ENCODE results near the gene EIF3I. TPM values are rescaled to one million over a fixed set of nuclear protein-coding genes. Genes with fewer than 3 reads are reported as not detected.

The EIF3I gene
- total and polyA plus RNA-seq, 2 donors (not counting 1 experiment from before 2014, with no cell fraction given) = 277 to 492 TPM

DNA sequence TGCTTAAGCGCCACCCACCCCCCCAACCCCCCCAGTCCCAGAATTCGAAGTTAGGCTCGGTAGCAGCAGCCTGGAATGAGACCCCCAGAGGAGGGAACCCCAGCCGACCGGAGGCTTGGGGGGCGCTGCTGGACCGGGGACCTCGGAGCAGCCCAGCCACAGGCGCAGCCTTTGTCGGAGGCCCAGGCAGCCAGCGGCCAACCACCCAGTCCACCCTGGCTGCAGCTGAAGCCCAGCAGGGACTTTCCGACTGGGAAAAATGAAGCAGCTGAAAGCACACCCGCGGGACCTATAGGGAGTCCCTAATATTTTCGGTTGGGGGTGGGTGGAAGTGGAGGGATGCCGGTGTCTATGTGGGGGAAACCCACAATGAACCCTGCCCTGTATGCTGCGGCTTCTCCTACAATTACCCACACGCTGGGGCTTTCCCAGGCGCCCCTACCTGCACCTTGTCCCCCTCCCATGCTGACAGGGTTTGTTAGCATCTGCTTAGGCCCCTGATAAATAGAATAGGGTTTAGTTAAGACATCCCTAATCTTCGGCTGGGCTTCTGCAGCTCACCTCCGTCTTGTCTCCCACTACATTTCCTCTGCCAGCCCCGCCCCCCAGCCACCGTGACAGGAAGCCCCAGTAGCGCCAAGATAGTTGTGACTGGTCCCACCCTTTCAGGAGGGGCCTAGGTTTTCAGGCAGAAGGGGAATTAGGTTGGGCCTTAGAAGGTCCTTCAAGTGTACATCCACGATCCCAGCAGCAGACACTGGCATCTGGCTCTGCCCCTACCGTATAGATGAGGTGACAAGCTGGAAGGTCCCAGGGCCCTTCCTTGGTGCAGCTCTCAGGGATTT is 21.0 kb upstream of the EIF3I start:
- Histone ChIP-seq H3K27ac (ENCODE audit: insufficient read depth, low read length) (peak overlapping the region; percentile 99), H2AFZ (ENCODE audit: low read length) (peak overlapping the region; percentile 22), H3K27me3 (ENCODE audit: control insufficient read depth, insufficient read depth, low read length) (no peaks in the 10 kb centered on the region), H3K9ac (ENCODE audit: insufficient read depth, low read length) (peak overlapping the region; percentile 88), H3K4me2 (ENCODE audit: extremely low read depth, insufficient read depth, low read length) (peak overlapping the region; percentile 87), H3K4me1 (ENCODE audit: control insufficient read depth, extremely low read depth, insufficient read depth, low read length) (peaks cover 20% of the 10 kb centered on the region), H3K79me2 (ENCODE audit: control insufficient read depth, insufficient read depth, low read length) (no peaks in the 10 kb centered on the region), H3K36me3 (ENCODE audit: control insufficient read depth, insufficient read depth, low read length) (peaks cover 9% of the 10 kb centered on the region), H3K4me3 (replicated peaks in 1 of 4; ENCODE audit: control extremely low read depth in 1 of 4, insufficient read depth in 1 of 4, low read depth in 3 of 4, low read length in 4 of 4) (peak overlapping the region; percentile 66 to 88 (median 82)), H4K20me1 (ENCODE audit: control insufficient read depth, extremely low read depth, insufficient read depth, low read length) (no peaks in the 10 kb centered on the region), H3K9me3 (ENCODE audit: control insufficient read depth, insufficient read depth, low read depth, low read length) (no peaks in the 10 kb centered on the region)
- peak; percentile 46 to 52 for DNase-seq (ENCODE audit: low read depth in 2 of 2)
- TF ChIP-seq, protein P1, sequence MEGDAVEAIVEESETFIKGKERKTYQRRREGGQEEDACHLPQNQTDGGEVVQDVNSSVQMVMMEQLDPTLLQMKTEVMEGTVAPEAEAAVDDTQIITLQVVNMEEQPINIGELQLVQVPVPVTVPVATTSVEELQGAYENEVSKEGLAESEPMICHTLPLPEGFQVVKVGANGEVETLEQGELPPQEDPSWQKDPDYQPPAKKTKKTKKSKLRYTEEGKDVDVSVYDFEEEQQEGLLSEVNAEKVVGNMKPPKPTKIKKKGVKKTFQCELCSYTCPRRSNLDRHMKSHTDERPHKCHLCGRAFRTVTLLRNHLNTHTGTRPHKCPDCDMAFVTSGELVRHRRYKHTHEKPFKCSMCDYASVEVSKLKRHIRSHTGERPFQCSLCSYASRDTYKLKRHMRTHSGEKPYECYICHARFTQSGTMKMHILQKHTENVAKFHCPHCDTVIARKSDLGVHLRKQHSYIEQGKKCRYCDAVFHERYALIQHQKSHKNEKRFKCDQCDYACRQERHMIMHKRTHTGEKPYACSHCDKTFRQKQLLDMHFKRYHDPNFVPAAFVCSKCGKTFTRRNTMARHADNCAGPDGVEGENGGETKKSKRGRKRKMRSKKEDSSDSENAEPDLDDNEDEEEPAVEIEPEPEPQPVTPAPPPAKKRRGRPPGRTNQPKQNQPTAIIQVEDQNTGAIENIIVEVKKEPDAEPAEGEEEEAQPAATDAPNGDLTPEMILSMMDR (conservative IDR thresholded peaks at IDR 0.05 in 1 of 2, IDR thresholded peaks at IDR 0.05 in 1 of 2; ENCODE audit: low read depth in 1 of 2, low read length in 2 of 2) = no peak
- no peak for TF ChIP-seq EZH2 (IDR thresholded peaks at IDR 0.05; ENCODE audit: low read length, missing control alignments)

DNA sequence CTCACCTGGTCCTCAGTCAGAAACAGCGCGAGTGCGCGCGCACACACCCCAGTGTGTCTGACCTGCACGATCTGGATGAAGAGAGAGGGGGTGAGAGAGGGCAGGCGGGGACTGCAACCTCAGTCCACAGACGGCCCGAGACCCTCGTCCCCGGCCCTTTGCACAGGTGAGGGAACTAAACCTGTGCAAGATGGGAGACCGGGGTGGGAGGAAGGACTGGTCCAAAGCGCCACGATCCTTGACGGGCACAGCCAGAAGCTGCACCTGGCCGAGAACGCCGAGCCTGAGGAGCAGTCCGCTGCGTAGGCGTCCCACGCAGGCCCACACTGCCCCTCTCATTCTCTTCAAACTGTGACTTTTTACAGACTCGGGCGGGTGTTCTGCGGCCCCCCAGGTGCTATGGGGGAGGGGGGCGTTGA is 17.3 kb upstream of the EIF3I start:
- no peaks in the 10 kb centered on the region for H3K79me2 ChIP-seq (ENCODE audit: control insufficient read depth, insufficient read depth, low read length)
- no peak for DNase-seq (ENCODE audit: low read depth in 2 of 2)
- peak overlapping the region; percentile 99 for H3K4me2 ChIP-seq (ENCODE audit: extremely low read depth, insufficient read depth, low read length)
- peaks cover 8% of the 10 kb centered on the region for H3K4me1 ChIP-seq (ENCODE audit: control insufficient read depth, extremely low read depth, insufficient read depth, low read length)
- no peaks in the 10 kb centered on the region for H3K9me3 ChIP-seq (ENCODE audit: control insufficient read depth, insufficient read depth, low read depth, low read length)
- no peaks in the 10 kb centered on the region for H4K20me1 ChIP-seq (ENCODE audit: control insufficient read depth, extremely low read depth, insufficient read depth, low read length)
- H3K27me3 ChIP-seq (ENCODE audit: control insufficient read depth, insufficient read depth, low read length) = no peaks in the 10 kb centered on the region
- peak overlapping the region; percentile 91 for H3K9ac ChIP-seq (ENCODE audit: insufficient read depth, low read length)
- H3K36me3 ChIP-seq (ENCODE audit: control insufficient read depth, insufficient read depth, low read length) = no peaks in the 10 kb centered on the region
- H3K27ac ChIP-seq (ENCODE audit: insufficient read depth, low read length) = peak overlapping the region; percentile 90
- H2AFZ ChIP-seq (ENCODE audit: low read length) = peak overlapping the region; percentile 56
- peak overlapping the region; percentile 76 to 87 (median 82) for H3K4me3 ChIP-seq (replicated peaks in 1 of 4; ENCODE audit: control extremely low read depth in 1 of 4, insufficient read depth in 1 of 4, low read depth in 3 of 4, low read length in 4 of 4)
- no peak for TF ChIP-seq EZH2 (IDR thresholded peaks at IDR 0.05; ENCODE audit: low read length, missing control alignments)
- TF ChIP-seq, protein P1 (conservative IDR thresholded peaks at IDR 0.05 in 1 of 2, IDR thresholded peaks at IDR 0.05 in 1 of 2; ENCODE audit: low read depth in 1 of 2, low read length in 2 of 2) = no peak

DNA sequence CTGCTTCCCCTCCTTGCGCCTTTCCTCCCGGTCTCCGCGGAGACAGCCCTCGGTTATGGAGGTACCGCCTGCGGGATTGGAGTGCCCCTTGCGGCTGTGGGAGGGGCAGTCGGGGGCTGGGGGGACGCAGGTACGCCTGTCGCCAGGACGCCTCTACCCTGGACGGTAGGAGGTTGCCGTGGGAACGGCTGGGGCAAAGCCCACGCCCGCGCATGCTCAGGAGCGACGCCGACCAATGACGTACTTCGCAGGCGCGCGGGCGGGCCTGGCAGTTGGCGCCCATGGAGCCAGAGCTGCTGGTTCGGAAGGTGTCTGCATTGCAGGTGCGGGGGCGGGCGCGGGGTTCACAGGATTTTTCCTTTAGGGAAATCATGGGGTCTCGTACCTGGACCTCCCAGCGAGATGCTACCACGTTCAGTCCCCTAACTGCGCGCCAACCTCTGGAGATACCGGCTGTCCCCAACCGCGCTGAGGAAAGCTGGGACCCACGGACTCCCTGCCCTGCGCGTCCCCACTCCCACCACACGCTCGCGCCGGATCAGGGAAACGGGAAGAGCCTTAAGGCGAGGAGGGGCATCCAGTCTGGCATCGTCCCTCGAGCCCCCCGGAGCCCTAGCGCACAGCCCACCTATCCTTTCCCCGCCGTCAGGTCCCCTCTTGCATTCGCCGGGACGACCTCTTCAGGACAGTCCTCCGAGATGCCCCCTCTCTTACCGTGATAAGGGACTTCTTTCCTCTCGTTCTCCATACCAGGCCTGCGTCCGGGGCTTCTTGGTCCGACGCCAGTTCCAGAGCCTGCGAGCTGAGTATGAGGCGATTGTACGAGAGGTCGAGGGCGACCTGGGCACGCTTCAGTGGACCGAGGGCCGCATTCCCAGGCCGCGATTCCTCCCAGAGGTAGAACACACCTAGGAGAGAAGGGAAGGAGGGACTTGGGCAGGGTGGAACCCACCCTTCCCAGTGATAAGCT is 16.5 kb upstream of the EIF3I start, which contains the start of gene IQCC:
IQCC (plus strand) TSS at position 271 of the 970 bp plus-strand sequence; CDS start at position 282, 11 bp downstream.
- Histone ChIP-seq H3K27me3 (ENCODE audit: control insufficient read depth, insufficient read depth, low read length) (no peaks in the 10 kb centered on the region), H3K9ac (ENCODE audit: insufficient read depth, low read length) (peak within 1 kb of the TSS; percentile 91), H3K4me2 (ENCODE audit: extremely low read depth, insufficient read depth, low read length) (peak within 1 kb of the TSS; percentile 99), H3K4me3 (replicated peaks in 1 of 4; ENCODE audit: control extremely low read depth in 1 of 4, insufficient read depth in 1 of 4, low read depth in 3 of 4, low read length in 4 of 4) (peak within 1 kb of the TSS; percentile 76 to 87 (median 82)), H3K27ac (ENCODE audit: insufficient read depth, low read length) (peak within 1 kb of the TSS; percentile 90), H3K36me3 (ENCODE audit: control insufficient read depth, insufficient read depth, low read length) (no peaks in the 10 kb centered on the region), H3K79me2 (ENCODE audit: control insufficient read depth, insufficient read depth, low read length) (no peaks in the 10 kb centered on the region), H3K9me3 (ENCODE audit: control insufficient read depth, insufficient read depth, low read depth, low read length) (no peaks in the 10 kb centered on the region), H3K4me1 (ENCODE audit: control insufficient read depth, extremely low read depth, insufficient read depth, low read length) (peaks cover 6% of the 10 kb centered on the region), H2AFZ (ENCODE audit: low read length) (peak within 1 kb of the TSS; percentile 70), H4K20me1 (ENCODE audit: control insufficient read depth, extremely low read depth, insufficient read depth, low read length) (no peaks in the 10 kb centered on the region)
- TF ChIP-seq EZH2 (IDR thresholded peaks at IDR 0.05; ENCODE audit: low read length, missing control alignments) = no peak
- TF ChIP-seq, protein P1 (conservative IDR thresholded peaks at IDR 0.05 in 1 of 2, IDR thresholded peaks at IDR 0.05 in 1 of 2; ENCODE audit: low read depth in 1 of 2, low read length in 2 of 2) = no peak
- peak; percentile 74 to 77 for DNase-seq (ENCODE audit: low read depth in 2 of 2)
